Keratinocyte (primary cell): Measurements from ENCODE around the gene LRRC10.
"Not testable (repeated sequence)": the region's sequence is repeated elsewhere in the genome, so short reads cannot be mapped to it uniquely, and the experiment has no call there.

Experiments
- CTCF ChIP-seq, 3 experiments: IDR thresholded peaks in 1 of 3; conservative IDR thresholded peaks in 1 of 3; optimal IDR thresholded peaks in 1 of 3; 2 replicates in 2 of 3; 3 replicates in 1 of 3; pipeline versions ENCODE3 to v1.5.1; 2011; ENCODE audit warnings: low read length in 3 of 3, mild to moderate bottlenecking in 3 of 3, moderate library complexity in 2 of 3, control low read depth in 1 of 3, inconsistent platforms in 1 of 3; ENCODE audit not compliant: insufficient read depth in 2 of 3; ENCODE audit errors: extremely low read depth in 1 of 3
- EZH2 ChIP-seq: IDR thresholded peaks from one replicate; pipeline ENCODE4 v1.6.1; 2012; ENCODE audit warnings: inconsistent platforms, mild to moderate bottlenecking, low read length, moderate library complexity

GRCh38 chr12:69604275-69604674 lies 6.4 kb downstream of the LRRC10 start:
- TF ChIP-seq CTCF (optimal IDR thresholded peaks at IDR 0.05 in 1 of 3, IDR thresholded peaks at IDR 0.05 in 1 of 3, conservative IDR thresholded peaks at IDR 0.05 in 1 of 3; ENCODE audit: extremely low read depth in 1 of 3, insufficient read depth in 2 of 3, low read length in 3 of 3); EZH2: not testable (repeated sequence)
